ENCODE data around the gene GDF15. TPM values are rescaled to one million over a fixed set of nuclear protein-coding genes. Genes with fewer than 3 reads are reported as not detected.

Gene GDF15
- polyA plus RNA-seq, 2 of the 4 experiments (the other 2 are of a cell fraction), result 56.9 to 78.5 TPM

GRCh38 chr19:18373892-18374629 lies 11.9 kb upstream of the GDF15 start:
- CTCF ChIA-PET, result interaction anchor here (2.1 kb wide), 1 partner anchor 14 kb away, joined by 7 read pairs; no protein-coding TSS in a partner anchor
- ATAC-seq (peak; percentile 87 to 92), DNase-seq (ENCODE audit: low read depth in 1 of 2, low spot score in 1 of 2) (peak; percentile 74 to 94), FAIRE-seq (no peak)
- POLR2A ChIA-PET, result interaction anchor here (0.7 to 1.8 kb wide), 5 partner anchors 9 to 92 kb away, joined by 3 to 16 read pairs (median 4); partner anchors contain the start of genes GDF15 and JUND
- 0 out of 3 replicates have a peak overlapping the region, but pooled peaks have one; percentile 12 for H3K4me3 ChIP-seq
- H3K27ac ChIP-seq, result peak overlapping the region; percentile 99 to 100
- peaks cover 62% of the 10 kb centered on the region for H3K4me1 ChIP-seq
- H3K9me3 ChIP-seq, result no peaks in the 10 kb centered on the region
- H3K4me2 ChIP-seq, result peak overlapping the region; percentile 65
- 17% methylated on average over 9 of the region's 17 CpGs for WGBS (ENCODE audit: missing lambda C conversion rate)
- TF ChIP-seq FOXS1 (CRISPR knock-in tag; IDR thresholded peaks at IDR 0.05) (peak; percentile 90; the same call in 1 of the 2 replicates), HOXA7 (CRISPR knock-in tag; IDR thresholded peaks at IDR 0.05) (peak; percentile 95), HEYL (CRISPR knock-in tag; IDR thresholded peaks at IDR 0.05) (peak; percentile 98), ZNF302 (CRISPR knock-in tag; IDR thresholded peaks at IDR 0.05) (peak; percentile 97), FOSL2 (IDR thresholded peaks at IDR 0.05) (0 out of 2 replicates have a peak, but pooled peaks have one; percentile 37), FOSL2 (CRISPR knock-in tag; IDR thresholded peaks at IDR 0.05) (peak; percentile 81), RAD21 (conservative IDR thresholded peaks at IDR 0.05 in 1 of 2, IDR thresholded peaks at IDR 0.05 in 1 of 2) (0 out of 5 replicates have a peak, but pooled peaks of 1 of the 2 experiments have one; percentile 19), ZFP36 (IDR thresholded peaks at IDR 0.05; ENCODE audit: borderline replicate concordance, partially characterized antibody) (no peak), NPAS2 (CRISPR knock-in tag; IDR thresholded peaks at IDR 0.05; ENCODE audit: borderline replicate concordance) (peak; percentile 54), ZC3H11A (IDR thresholded peaks at IDR 0.05) (no peak), KDM1A (IDR thresholded peaks at IDR 0.05; ENCODE audit: low read depth) (no peak), MYC (IDR thresholded peaks at IDR 0.05; ENCODE audit: borderline replicate concordance, low read length) (peak; percentile 48; the same call in 1 of the 2 replicates), TP53 (CRISPR knock-in tag; IDR thresholded peaks at IDR 0.05) (peak; percentile 80), TFCP2L1 (CRISPR knock-in tag; IDR thresholded peaks at IDR 0.05) (peak; percentile 90), BHLHE40 (IDR thresholded peaks at IDR 0.05; ENCODE audit: low read depth, low read length) (peak; percentile 51; the same call in 1 of the 2 replicates), JUN (IDR thresholded peaks at IDR 0.05) (peak in 1 of 2 experiments; percentile 96; a peak in 2 of 5 replicates), EHF (CRISPR knock-in tag; IDR thresholded peaks at IDR 0.05) (peak; percentile 99), CTCF (IDR thresholded peaks at IDR 0.05) (no peak), ZSCAN20 (CRISPR knock-in tag; IDR thresholded peaks at IDR 0.05) (peak; percentile 91), EHMT2 (IDR thresholded peaks at IDR 0.05; ENCODE audit: low read depth) (no peak), MAFK (IDR thresholded peaks at IDR 0.05; ENCODE audit: partially characterized antibody) (peak; percentile 2), HOXB13 (CRISPR knock-in tag; IDR thresholded peaks at IDR 0.05; ENCODE audit: low read depth) (peak; percentile 99), NFE2L2 (conservative IDR thresholded peaks at IDR 0.05; ENCODE audit: low read length) (no peak), E2F6 (IDR thresholded peaks at IDR 0.05; ENCODE audit: borderline replicate concordance, low read depth) (peak; percentile 81), HOXB5 (CRISPR knock-in tag; IDR thresholded peaks at IDR 0.05) (peak; percentile 95)
- TF ChIP-seq, protein P1, sequence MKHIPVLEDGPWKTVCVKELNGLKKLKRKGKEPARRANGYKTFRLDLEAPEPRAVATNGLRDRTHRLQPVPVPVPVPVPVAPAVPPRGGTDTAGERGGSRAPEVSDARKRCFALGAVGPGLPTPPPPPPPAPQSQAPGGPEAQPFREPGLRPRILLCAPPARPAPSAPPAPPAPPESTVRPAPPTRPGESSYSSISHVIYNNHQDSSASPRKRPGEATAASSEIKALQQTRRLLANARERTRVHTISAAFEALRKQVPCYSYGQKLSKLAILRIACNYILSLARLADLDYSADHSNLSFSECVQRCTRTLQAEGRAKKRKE (CRISPR knock-in tag; IDR thresholded peaks at IDR 0.05; ENCODE audit: low read depth), result peak; percentile 96
- TF ChIP-seq, protein P2, sequence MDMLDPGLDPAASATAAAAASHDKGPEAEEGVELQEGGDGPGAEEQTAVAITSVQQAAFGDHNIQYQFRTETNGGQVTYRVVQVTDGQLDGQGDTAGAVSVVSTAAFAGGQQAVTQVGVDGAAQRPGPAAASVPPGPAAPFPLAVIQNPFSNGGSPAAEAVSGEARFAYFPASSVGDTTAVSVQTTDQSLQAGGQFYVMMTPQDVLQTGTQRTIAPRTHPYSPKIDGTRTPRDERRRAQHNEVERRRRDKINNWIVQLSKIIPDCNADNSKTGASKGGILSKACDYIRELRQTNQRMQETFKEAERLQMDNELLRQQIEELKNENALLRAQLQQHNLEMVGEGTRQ (IDR thresholded peaks at IDR 0.05), result peak; percentile 95
- TF ChIP-seq, protein P3, sequence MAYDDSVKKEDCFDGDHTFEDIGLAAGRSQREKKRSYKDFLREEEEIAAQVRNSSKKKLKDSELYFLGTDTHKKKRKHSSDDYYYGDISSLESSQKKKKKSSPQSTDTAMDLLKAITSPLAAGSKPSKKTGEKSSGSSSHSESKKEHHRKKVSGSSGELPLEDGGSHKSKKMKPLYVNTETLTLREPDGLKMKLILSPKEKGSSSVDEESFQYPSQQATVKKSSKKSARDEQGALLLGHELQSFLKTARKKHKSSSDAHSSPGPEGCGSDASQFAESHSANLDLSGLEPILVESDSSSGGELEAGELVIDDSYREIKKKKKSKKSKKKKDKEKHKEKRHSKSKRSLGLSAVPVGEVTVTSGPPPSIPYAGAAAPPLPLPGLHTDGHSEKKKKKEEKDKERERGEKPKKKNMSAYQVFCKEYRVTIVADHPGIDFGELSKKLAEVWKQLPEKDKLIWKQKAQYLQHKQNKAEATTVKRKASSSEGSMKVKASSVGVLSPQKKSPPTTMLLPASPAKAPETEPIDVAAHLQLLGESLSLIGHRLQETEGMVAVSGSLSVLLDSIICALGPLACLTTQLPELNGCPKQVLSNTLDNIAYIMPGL (CRISPR knock-in tag; IDR thresholded peaks at IDR 0.05; ENCODE audit: borderline replicate concordance), result peak; percentile 76; the same call in 1 of the 2 replicates
- TF ChIP-seq, protein P4, sequence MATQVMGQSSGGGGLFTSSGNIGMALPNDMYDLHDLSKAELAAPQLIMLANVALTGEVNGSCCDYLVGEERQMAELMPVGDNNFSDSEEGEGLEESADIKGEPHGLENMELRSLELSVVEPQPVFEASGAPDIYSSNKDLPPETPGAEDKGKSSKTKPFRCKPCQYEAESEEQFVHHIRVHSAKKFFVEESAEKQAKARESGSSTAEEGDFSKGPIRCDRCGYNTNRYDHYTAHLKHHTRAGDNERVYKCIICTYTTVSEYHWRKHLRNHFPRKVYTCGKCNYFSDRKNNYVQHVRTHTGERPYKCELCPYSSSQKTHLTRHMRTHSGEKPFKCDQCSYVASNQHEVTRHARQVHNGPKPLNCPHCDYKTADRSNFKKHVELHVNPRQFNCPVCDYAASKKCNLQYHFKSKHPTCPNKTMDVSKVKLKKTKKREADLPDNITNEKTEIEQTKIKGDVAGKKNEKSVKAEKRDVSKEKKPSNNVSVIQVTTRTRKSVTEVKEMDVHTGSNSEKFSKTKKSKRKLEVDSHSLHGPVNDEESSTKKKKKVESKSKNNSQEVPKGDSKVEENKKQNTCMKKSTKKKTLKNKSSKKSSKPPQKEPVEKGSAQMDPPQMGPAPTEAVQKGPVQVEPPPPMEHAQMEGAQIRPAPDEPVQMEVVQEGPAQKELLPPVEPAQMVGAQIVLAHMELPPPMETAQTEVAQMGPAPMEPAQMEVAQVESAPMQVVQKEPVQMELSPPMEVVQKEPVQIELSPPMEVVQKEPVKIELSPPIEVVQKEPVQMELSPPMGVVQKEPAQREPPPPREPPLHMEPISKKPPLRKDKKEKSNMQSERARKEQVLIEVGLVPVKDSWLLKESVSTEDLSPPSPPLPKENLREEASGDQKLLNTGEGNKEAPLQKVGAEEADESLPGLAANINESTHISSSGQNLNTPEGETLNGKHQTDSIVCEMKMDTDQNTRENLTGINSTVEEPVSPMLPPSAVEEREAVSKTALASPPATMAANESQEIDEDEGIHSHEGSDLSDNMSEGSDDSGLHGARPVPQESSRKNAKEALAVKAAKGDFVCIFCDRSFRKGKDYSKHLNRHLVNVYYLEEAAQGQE (IDR thresholded peaks at IDR 0.05), result no peak

All from A549 (cell line).